ENCODE results near the gene KIAA0825.

- TF ChIP-seq, protein P1, sequence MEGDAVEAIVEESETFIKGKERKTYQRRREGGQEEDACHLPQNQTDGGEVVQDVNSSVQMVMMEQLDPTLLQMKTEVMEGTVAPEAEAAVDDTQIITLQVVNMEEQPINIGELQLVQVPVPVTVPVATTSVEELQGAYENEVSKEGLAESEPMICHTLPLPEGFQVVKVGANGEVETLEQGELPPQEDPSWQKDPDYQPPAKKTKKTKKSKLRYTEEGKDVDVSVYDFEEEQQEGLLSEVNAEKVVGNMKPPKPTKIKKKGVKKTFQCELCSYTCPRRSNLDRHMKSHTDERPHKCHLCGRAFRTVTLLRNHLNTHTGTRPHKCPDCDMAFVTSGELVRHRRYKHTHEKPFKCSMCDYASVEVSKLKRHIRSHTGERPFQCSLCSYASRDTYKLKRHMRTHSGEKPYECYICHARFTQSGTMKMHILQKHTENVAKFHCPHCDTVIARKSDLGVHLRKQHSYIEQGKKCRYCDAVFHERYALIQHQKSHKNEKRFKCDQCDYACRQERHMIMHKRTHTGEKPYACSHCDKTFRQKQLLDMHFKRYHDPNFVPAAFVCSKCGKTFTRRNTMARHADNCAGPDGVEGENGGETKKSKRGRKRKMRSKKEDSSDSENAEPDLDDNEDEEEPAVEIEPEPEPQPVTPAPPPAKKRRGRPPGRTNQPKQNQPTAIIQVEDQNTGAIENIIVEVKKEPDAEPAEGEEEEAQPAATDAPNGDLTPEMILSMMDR (conservative IDR thresholded peaks at IDR 0.05; ENCODE audit: low read depth, low read length), result no peak
- no peak for TF ChIP-seq EZH2 (IDR thresholded peaks at IDR 0.05; ENCODE audit: low read length, unreplicated experiment)
Observed at GRCh38 chr5:94378062-94378461, 240.3 kb downstream of the KIAA0825 start.

Measured in PC-3 (cell line).